HG03045 (cell line): Measurements from ENCODE around the gene DNAJC8.

ENCODE experiments used
- ATAC-seq: cut with Tn5 transposase; IDR thresholded peaks from one replicate; pipeline ENCODE4 v1.9.1; 2021; ENCODE audit warnings: mild to moderate bottlenecking, moderate library complexity; ENCODE audit not compliant: unreplicated experiment

DNAJC8 gene

GRCh38 chr1:28256197-28256827 lies 23.5 kb upstream of the DNAJC8 start:
- ATAC-seq: no peak

- no peak for ATAC-seq
Observed at GRCh38 chr1:28249866-28250295, 17.1 kb upstream of the DNAJC8 start.

GRCh38 chr1:28249013-28249865 lies 16.4 kb upstream of the DNAJC8 start:
- ATAC-seq: no peak

GRCh38 chr1:28248273-28249012 lies 15.6 kb upstream of the DNAJC8 start:
- no peak for ATAC-seq

- ATAC-seq: no peak
Observed at GRCh38 chr1:28247612-28248272, 14.9 kb upstream of the DNAJC8 start.

GRCh38 chr1:28246427-28246832 lies 13.6 kb upstream of the DNAJC8 start:
- no peak for ATAC-seq

GRCh38 chr1:28244549-28245251 lies 11.9 kb upstream of the DNAJC8 start:
- no peak for ATAC-seq

GRCh38 chr1:28243685-28244311 lies 11.0 kb upstream of the DNAJC8 start:
- ATAC-seq: no peak

GRCh38 chr1:28241638-28242241 lies 8.9 kb upstream of the DNAJC8 start:
- no peak for ATAC-seq

GRCh38 chr1:28240024-28240423 lies 7.2 kb upstream of the DNAJC8 start:
- no peak for ATAC-seq

GRCh38 chr1:28239004-28239403 lies 6.2 kb upstream of the DNAJC8 start:
- no peak for ATAC-seq

- ATAC-seq: no peak
Observed at GRCh38 chr1:28236656-28237322, 4.0 kb upstream of the DNAJC8 start.

- peak; percentile 86 for ATAC-seq
Observed at GRCh38 chr1:28235755-28236655, 3.2 kb upstream of the DNAJC8 start, which contains the start of gene ATP5IF1. ATP5IF1 (plus strand) TSS chr1:28236124; CDS start chr1:28236184, 60 bp downstream.

GRCh38 chr1:28233264-28233606 lies 406 bp upstream of the DNAJC8 start:
- no peak for ATAC-seq

GRCh38 chr1:28229996-28230395 lies 2.8 kb downstream of the DNAJC8 start:
- no peak for ATAC-seq

GRCh38 chr1:28229089-28229488 lies 3.7 kb downstream of the DNAJC8 start:
- no peak for ATAC-seq

GRCh38 chr1:28213315-28213714 lies 19.5 kb downstream of the DNAJC8 start:
- ATAC-seq: no peak

GRCh38 chr1:28209700-28210099 lies 23.1 kb downstream of the DNAJC8 start:
- ATAC-seq: no peak
